Ovary (tissue), 3 donors: Measurements from ENCODE around the gene VASN.

Experiments used
- POLR2A ChIP-seq: fragments of 450-650 bp; IDR thresholded peaks from one replicate; pipeline ENCODE4 v1.6.1; 2017; ENCODE audit warnings: antibody characterized with exemption, mild to moderate bottlenecking, moderate library complexity
- TF ChIP-seq, protein P1 (sequence below), 3 donors: fragments of 450-650 bp in 2 of 3; fragments of 200-600 bp in 1 of 3; IDR thresholded peaks; one replicate each; pipeline versions ENCODE4 v1.5.1 to v1.8.0; 2016 to 2022; ENCODE audit warnings: antibody characterized with exemption in 3 of 3, mild to moderate bottlenecking in 1 of 3
- donor health status: DM: no; HTN: no; CAD: no.

DNA sequence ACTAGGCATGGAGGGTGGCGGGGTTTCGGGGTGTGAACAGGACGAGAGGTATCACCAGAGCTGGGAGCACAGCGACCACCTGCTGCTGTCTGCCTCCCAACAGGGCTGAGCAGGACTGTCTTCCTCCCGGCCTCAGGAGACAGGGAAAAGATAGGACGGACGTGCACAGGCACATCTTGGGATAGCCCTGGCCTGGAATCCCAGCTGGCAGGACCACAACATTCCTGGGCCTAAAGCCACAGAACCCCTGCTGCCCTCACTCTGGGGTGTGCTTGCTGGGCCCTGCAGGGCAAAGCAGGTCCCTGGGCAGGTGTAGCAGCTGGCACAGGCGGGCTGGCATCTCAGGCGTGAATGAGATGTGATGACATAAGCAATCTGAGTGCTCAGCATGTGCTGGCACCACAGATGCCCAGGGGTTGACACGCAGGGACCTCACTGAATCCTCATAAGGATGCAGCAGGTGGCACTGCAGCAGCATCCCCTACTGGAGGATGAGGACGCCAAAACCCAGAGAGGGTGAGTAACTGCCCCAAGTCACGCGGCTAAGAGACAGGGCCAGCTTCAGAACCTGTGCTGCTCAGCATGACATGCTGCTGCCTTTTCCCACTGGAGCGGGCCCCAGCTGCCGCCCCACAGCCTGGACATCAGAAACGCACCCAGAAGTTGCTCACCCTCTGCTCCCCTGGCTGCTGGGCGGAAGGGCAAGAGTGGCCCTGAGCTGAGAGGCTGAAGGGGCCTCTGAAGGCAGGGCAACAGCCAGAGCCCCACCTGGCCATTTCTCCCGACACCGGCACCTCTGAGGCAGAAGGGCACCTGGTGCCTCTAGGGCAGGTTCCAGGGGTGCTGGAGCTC lies 37.7 kb downstream of the VASN start:
- TF ChIP-seq, protein P1, sequence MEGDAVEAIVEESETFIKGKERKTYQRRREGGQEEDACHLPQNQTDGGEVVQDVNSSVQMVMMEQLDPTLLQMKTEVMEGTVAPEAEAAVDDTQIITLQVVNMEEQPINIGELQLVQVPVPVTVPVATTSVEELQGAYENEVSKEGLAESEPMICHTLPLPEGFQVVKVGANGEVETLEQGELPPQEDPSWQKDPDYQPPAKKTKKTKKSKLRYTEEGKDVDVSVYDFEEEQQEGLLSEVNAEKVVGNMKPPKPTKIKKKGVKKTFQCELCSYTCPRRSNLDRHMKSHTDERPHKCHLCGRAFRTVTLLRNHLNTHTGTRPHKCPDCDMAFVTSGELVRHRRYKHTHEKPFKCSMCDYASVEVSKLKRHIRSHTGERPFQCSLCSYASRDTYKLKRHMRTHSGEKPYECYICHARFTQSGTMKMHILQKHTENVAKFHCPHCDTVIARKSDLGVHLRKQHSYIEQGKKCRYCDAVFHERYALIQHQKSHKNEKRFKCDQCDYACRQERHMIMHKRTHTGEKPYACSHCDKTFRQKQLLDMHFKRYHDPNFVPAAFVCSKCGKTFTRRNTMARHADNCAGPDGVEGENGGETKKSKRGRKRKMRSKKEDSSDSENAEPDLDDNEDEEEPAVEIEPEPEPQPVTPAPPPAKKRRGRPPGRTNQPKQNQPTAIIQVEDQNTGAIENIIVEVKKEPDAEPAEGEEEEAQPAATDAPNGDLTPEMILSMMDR (IDR thresholded peaks at IDR 0.05): no peak
- no peak for TF ChIP-seq POLR2A
